HepG2 (cell line): ENCODE measurements around the gene P3R3URF. TPM values are rescaled to one million over a fixed set of nuclear protein-coding genes. Genes with fewer than 3 reads are reported as not detected.
A peak's percentile ranks its signal among the peaks of the same experiment; 100 is the strongest.

Experiments used
- BRD4 ChIP-seq: sonication (generic); formaldehyde crosslinking; IDR thresholded peaks from 2 replicates; pipeline ENCODE4 v1.4.0; 2020; ENCODE audit warnings: missing genetic modification reagents
- BRF2 ChIP-seq: sonication (generic); formaldehyde crosslinking; IDR thresholded peaks from 2 replicates; pipeline ENCODE4 v1.8.1; 2022; ENCODE audit warnings: mild to moderate bottlenecking, missing genetic modification reagents
- CENPX ChIP-seq: sonication (generic); formaldehyde crosslinking; IDR thresholded peaks from 2 replicates; pipeline ENCODE4 v1.9.0; 2021; ENCODE audit warnings: mild to moderate bottlenecking, missing genetic modification reagents, moderate library complexity
- CREB1 ChIP-seq, 2 experiments: fragments of 450-650 bp in 1 of 2; IDR thresholded peaks; 2 replicates each; pipeline ENCODE4 v1.6.1; 2016 to 2017; ENCODE audit warnings: control low read depth in 1 of 2, mild to moderate bottlenecking in 1 of 2, missing compliant biosample characterization in 1 of 2, missing genetic modification characterization in 1 of 2
- CREM ChIP-seq, 2 experiments: sonication (generic) in 1 of 2; formaldehyde crosslinking in 1 of 2; IDR thresholded peaks; 2 replicates each; pipeline versions ENCODE4 v1.4.0 to v1.6.1; 2016 to 2020; ENCODE audit warnings: antibody characterized with exemption in 1 of 2, mild to moderate bottlenecking in 1 of 2, missing genetic modification reagents in 1 of 2
- ELF4 ChIP-seq: sonication (generic); formaldehyde crosslinking; IDR thresholded peaks from 2 replicates; pipeline ENCODE4 v1.5.0; 2020; ENCODE audit warnings: missing genetic modification reagents, mild to moderate bottlenecking, moderate library complexity, borderline replicate concordance
- FOXK2 ChIP-seq: fragments of 450-650 bp; IDR thresholded peaks from 2 replicates; pipeline ENCODE4 v1.6.1; 2016
- HDAC6 ChIP-seq: fragments of 200-600 bp; sonication (generic); IDR thresholded peaks from 2 replicates; pipeline ENCODE4 v1.7.0; 2017; ENCODE audit warnings: mild to moderate bottlenecking, antibody characterized with exemption, low read length, low read depth
- MXI1 ChIP-seq: IDR thresholded peaks from 3 replicates; pipeline ENCODE4 v1.6.1; 2012; ENCODE audit warnings: low read depth, low read length, inconsistent platforms, borderline replicate concordance
- NPAS2 ChIP-seq: sonication (generic); formaldehyde crosslinking; IDR thresholded peaks from 2 replicates; pipeline ENCODE4 v1.8.0; 2022; ENCODE audit warnings: mild to moderate bottlenecking, missing genetic modification reagents, borderline replicate concordance
- PBX2 ChIP-seq: IDR thresholded peaks from 2 replicates; pipeline ENCODE4 v1.6.1; 2016; ENCODE audit warnings: control low read depth
- RXRB ChIP-seq: IDR thresholded peaks from 2 replicates; pipeline ENCODE4 v1.6.1; 2016; ENCODE audit warnings: borderline replicate concordance, missing genetic modification reagents, missing compliant biosample characterization
- SMYD3 ChIP-seq: sonication (generic); formaldehyde crosslinking; IDR thresholded peaks from 2 replicates; pipeline ENCODE4 v1.8.1; 2023; ENCODE audit warnings: mild to moderate bottlenecking, missing genetic modification reagents
- TERF1 ChIP-seq: sonication (generic); formaldehyde crosslinking; IDR thresholded peaks from 2 replicates; pipeline ENCODE4 v1.8.0; 2022; ENCODE audit warnings: mild to moderate bottlenecking, missing genetic modification reagents, moderate library complexity
- ZBTB20 ChIP-seq: sonication (generic); formaldehyde crosslinking; IDR thresholded peaks from 2 replicates; pipeline ENCODE4 v1.8.1; 2023; ENCODE audit warnings: missing genetic modification reagents, low read depth, mild to moderate bottlenecking, borderline replicate concordance
- ZFP41 ChIP-seq: sonication (generic); formaldehyde crosslinking; IDR thresholded peaks from 2 replicates; pipeline ENCODE4 v1.4.0; 2020; ENCODE audit warnings: mild to moderate bottlenecking, missing genetic modification reagents, borderline replicate concordance
- ZHX1 ChIP-seq: sonication (generic); formaldehyde crosslinking; IDR thresholded peaks from 2 replicates; pipeline ENCODE4 v1.8.1; 2022; ENCODE audit warnings: low read depth, mild to moderate bottlenecking, missing genetic modification reagents
- ZMYM2 ChIP-seq: sonication (generic); formaldehyde crosslinking; IDR thresholded peaks from 2 replicates; pipeline ENCODE4 v1.8.0; 2022; ENCODE audit warnings: mild to moderate bottlenecking, missing genetic modification reagents
- ZNF234 ChIP-seq: sonication (generic); formaldehyde crosslinking; conservative IDR thresholded peaks from 2 replicates; pipeline ENCODE4 v1.5.1; 2020; ENCODE audit warnings: mild to moderate bottlenecking, missing genetic modification reagents
- ZNF235 ChIP-seq: sonication (generic); formaldehyde crosslinking; IDR thresholded peaks from 2 replicates; pipeline ENCODE4 v1.8.1; 2023; ENCODE audit warnings: mild to moderate bottlenecking, missing genetic modification reagents, borderline replicate concordance
- ZNF30 ChIP-seq: sonication (generic); formaldehyde crosslinking; IDR thresholded peaks from 2 replicates; pipeline ENCODE4 v1.5.0; 2020; ENCODE audit warnings: mild to moderate bottlenecking, missing genetic modification reagents
- ZNF674 ChIP-seq: sonication (generic); formaldehyde crosslinking; IDR thresholded peaks from 2 replicates; pipeline ENCODE4 v1.5.0; 2020; ENCODE audit warnings: low read depth, mild to moderate bottlenecking, missing genetic modification reagents
- polyA plus RNA-seq, 8 experiments: library from polyadenylated mRNA; depleted of rRNA in 3 of 8; stranded (reverse) in 7 of 8; unstranded in 1 of 8; fragments of >200 nt; fragmentation: Illumina TruSeq in 4 of 8; extraction: Trizol in 4 of 8; gene quantifications; 2 replicates each; pipeline versions ENCODE4 v1.2.1 to v1.2.3, GENCODE V29; 2011 to 2016; ENCODE audit warnings: low read depth in 4 of 8, missing spikeins in 1 of 8, mixed read lengths in 1 of 8; ENCODE audit not compliant: insufficient read depth in 1 of 8
- total RNA-seq, 5 experiments: library from RNA; depleted of rRNA; stranded (reverse); fragments of >200 nt; fragmentation: Illumina TruSeq; extraction: Trizol; gene quantifications; 2 replicates each; pipeline ENCODE4 v1.2.3, GENCODE V29; 2016; ENCODE audit warnings: low read depth in 1 of 5
- TF ChIP-seq, protein P1 (sequence below): sonication (generic); formaldehyde crosslinking; IDR thresholded peaks from 2 replicates; pipeline ENCODE4 v1.5.0; 2020; ENCODE audit warnings: missing genetic modification reagents, mild to moderate bottlenecking, borderline replicate concordance

P3R3URF gene
- total and polyA plus RNA-seq, 2 of the 13 experiments (the other 11 are each of a cell fraction or from before 2014, with no cell fraction given) = not detected

DNA sequence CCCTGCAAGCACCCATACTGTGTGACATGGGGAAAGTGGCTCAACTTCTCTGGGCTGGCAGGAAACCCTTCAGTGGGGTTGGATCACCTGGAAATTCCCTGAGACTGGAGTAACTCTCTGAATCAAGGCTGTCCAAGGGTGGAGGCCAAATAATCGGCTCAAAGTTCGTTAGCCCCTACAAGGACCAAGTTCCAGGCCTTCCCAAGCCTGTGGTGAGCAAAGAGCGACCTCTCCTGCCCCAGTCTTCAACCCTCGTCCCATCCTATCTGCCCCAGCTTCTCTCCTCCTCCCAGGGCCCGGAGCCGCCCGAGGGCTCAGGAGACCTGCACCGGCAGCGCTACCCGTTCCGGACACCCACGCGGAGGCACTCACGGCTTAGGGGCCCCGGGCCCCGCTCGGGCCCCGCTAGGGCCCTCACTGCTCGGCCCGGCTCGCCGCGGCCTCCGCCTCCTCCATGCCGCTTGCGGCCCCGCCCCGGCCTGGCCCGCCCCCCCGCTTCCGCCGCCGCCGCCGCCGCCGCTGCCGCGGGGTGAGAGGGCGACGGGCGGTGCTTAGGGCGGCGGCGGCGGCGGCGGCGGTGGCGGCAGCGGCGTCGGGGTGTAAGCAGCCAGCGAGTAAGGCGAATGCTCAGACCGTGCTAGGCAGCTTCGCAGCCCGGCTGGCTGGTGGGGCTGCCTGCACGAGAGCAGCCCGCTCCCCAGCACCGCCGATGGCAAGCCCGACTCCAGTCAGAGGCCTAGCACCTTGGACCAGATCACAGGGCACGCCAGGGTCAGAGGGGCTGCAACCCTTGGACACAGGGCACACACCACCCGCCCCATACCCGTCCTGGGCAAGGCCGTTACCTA, 21.9 kb upstream of the P3R3URF start, which contains the start of gene POMGNT1 (continued):
- TF ChIP-seq MXI1 = peak; percentile 50; the same call in 1 of the 3 replicates
- no peak for TF ChIP-seq ZMYM2 (CRISPR knock-in tag)
- TF ChIP-seq SMYD3 = no peak
- TF ChIP-seq NPAS2 (CRISPR knock-in tag) = no peak
- TF ChIP-seq PBX2 (CRISPR knock-in tag) = no peak
- TF ChIP-seq, protein P1, sequence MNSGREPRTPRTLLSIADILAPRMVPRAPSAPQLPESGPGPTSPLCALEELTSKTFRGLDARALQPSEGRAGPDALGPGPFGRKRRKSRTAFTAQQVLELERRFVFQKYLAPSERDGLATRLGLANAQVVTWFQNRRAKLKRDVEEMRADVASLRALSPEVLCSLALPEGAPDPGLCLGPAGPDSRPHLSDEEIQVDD (CRISPR knock-in tag) = no peak
- peak; percentile 83; the same call in 1 of the 2 replicates for TF ChIP-seq ZNF235 (CRISPR knock-in tag)
- TF ChIP-seq CENPX = no peak
- no peak for TF ChIP-seq CREM (IDR thresholded peaks at IDR 0.05)
- TF ChIP-seq CREM (CRISPR knock-in tag; IDR thresholded peaks at IDR 0.05) = no peak
- TF ChIP-seq ZFP41 (CRISPR knock-in tag) = no peak
- no peak for TF ChIP-seq ZBTB20 (CRISPR knock-in tag)
- no peak for TF ChIP-seq BRF2 (CRISPR knock-in tag)
- TF ChIP-seq BRD4 (CRISPR knock-in tag) = 0 out of 2 replicates have a peak, but pooled peaks have one; percentile 23
- no peak for TF ChIP-seq TERF1 (CRISPR knock-in tag)
- TF ChIP-seq ZNF30 (CRISPR knock-in tag) = no peak
- TF ChIP-seq ZNF234 (CRISPR knock-in tag) = no peak
- TF ChIP-seq ZNF674 (CRISPR knock-in tag) = no peak
- TF ChIP-seq ZHX1 (CRISPR knock-in tag) = no peak
- no peak for TF ChIP-seq CREB1 (IDR thresholded peaks at IDR 0.05)
- TF ChIP-seq CREB1 (CRISPR knock-in tag; IDR thresholded peaks at IDR 0.05) = no peak
- no peak for TF ChIP-seq FOXK2
- TF ChIP-seq HDAC6 = no peak
- TF ChIP-seq ELF4 (CRISPR knock-in tag) = no peak
- no peak for TF ChIP-seq RXRB (CRISPR knock-in tag)
